ENCODE data around the gene NEDD1.
A peak's percentile ranks its signal among the peaks of the same experiment; 100 is the strongest.

NEDD1 gene

DNA sequence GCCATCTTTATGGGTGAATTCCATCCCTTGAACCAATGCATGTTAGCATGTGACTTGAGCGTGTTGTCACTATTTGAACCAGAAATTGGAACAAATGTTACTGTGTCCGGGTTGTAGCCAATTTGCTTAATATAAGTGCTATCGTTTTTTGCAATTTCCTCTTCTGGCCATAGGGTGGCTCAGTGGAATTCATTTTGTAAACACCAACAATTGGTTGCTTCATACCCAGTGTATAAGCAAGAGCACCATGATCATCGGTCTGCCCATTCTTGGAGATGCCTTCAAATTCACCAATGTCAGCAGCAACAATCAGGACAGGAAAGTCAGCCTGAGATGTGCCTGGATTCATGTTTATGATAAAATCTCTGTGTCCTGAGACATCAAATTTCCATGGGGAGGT, 5.0 kb upstream of the NEDD1 start:
- H3K9me3 ChIP-seq (ENCODE audit: insufficient read depth, low read depth, low read length) = no peaks in the 10 kb centered on the region
- H4K20me1 ChIP-seq (ENCODE audit: insufficient read depth, low read length, poor library complexity, severe bottlenecking) = no peaks in the 10 kb centered on the region
- no peaks in the 10 kb centered on the region for H3K27me3 ChIP-seq (ENCODE audit: insufficient read depth, low read length, poor library complexity, severe bottlenecking)
- H3K36me3 ChIP-seq (ENCODE audit: insufficient read depth, low read length) = no peaks in the 10 kb centered on the region
- no peak overlapping the region for H3K4me2 ChIP-seq (ENCODE audit: low read depth, low read length, poor library complexity, severe bottlenecking)
- H3K79me2 ChIP-seq (ENCODE audit: insufficient read depth, low read length) = 0 out of 2 replicates have a peak, but pooled peaks cover under 1% of the 10 kb centered on the region
- TF ChIP-seq, protein P1, sequence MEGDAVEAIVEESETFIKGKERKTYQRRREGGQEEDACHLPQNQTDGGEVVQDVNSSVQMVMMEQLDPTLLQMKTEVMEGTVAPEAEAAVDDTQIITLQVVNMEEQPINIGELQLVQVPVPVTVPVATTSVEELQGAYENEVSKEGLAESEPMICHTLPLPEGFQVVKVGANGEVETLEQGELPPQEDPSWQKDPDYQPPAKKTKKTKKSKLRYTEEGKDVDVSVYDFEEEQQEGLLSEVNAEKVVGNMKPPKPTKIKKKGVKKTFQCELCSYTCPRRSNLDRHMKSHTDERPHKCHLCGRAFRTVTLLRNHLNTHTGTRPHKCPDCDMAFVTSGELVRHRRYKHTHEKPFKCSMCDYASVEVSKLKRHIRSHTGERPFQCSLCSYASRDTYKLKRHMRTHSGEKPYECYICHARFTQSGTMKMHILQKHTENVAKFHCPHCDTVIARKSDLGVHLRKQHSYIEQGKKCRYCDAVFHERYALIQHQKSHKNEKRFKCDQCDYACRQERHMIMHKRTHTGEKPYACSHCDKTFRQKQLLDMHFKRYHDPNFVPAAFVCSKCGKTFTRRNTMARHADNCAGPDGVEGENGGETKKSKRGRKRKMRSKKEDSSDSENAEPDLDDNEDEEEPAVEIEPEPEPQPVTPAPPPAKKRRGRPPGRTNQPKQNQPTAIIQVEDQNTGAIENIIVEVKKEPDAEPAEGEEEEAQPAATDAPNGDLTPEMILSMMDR (conservative IDR thresholded peaks at IDR 0.05; ENCODE audit: low read length) = peak; percentile 55
- TF ChIP-seq EZH2phosphoT487 (IDR thresholded peaks at IDR 0.05; ENCODE audit: borderline replicate concordance) = no peak
- H3F3A ChIP-seq (ENCODE audit: low read depth) = no peaks in the 10 kb centered on the region; the same call in 1 of the 2 replicates
- H3K4me3 ChIP-seq (ENCODE audit: low read length, poor library complexity, severe bottlenecking) = no peak overlapping the region
- H2AFZ ChIP-seq (ENCODE audit: low read length) = 0 out of 2 replicates have a peak overlapping the region, but pooled peaks have one; percentile 32
- no peaks in the 10 kb centered on the region for H3K9me2 ChIP-seq (replicated peaks; ENCODE audit: low read depth, low read length)
- H3K9ac ChIP-seq (ENCODE audit: low read depth, low read length, poor library complexity, severe bottlenecking) = no peak overlapping the region
- peaks cover 5% of the 10 kb centered on the region for H3K4me1 ChIP-seq (ENCODE audit: insufficient read depth, low read length, poor library complexity, severe bottlenecking)

DNA sequence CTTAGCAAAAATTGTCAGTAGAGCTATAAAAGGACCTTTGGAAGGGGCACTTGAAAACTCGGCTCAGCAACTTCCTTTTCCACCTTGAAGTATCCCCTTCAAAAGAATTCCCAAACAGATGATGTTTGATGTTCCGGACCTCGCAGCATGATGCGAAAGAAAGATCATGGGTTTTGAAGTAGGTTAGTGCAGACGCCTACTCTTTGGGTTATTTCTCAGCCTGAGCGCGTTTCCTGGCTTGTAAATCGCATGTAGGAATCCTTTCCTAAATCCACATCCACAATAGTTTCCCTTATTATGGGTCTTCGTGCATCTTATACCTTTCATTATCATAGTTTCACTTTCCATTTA, 584 bp upstream of the NEDD1 start:
- Histone ChIP-seq H3F3A (ENCODE audit: low read depth) (no peaks in the 10 kb centered on the region; the same call in 1 of the 2 replicates), H2AFZ (ENCODE audit: low read length) (peak overlapping the region; percentile 99), H3K9me3 (ENCODE audit: insufficient read depth, low read depth, low read length) (no peaks in the 10 kb centered on the region), H3K27me3 (ENCODE audit: insufficient read depth, low read length, poor library complexity, severe bottlenecking) (no peaks in the 10 kb centered on the region), H3K4me3 (ENCODE audit: low read length, poor library complexity, severe bottlenecking) (peak overlapping the region; percentile 95), H3K4me1 (ENCODE audit: insufficient read depth, low read length, poor library complexity, severe bottlenecking) (peaks cover 41% of the 10 kb centered on the region), H3K9me2 (replicated peaks; ENCODE audit: low read depth, low read length) (no peaks in the 10 kb centered on the region), H3K79me2 (ENCODE audit: insufficient read depth, low read length) (peaks cover 43% of the 10 kb centered on the region), H4K20me1 (ENCODE audit: insufficient read depth, low read length, poor library complexity, severe bottlenecking) (peaks cover 26% of the 10 kb centered on the region), H3K36me3 (ENCODE audit: insufficient read depth, low read length) (no peaks in the 10 kb centered on the region), H3K9ac (ENCODE audit: low read depth, low read length, poor library complexity, severe bottlenecking) (peak overlapping the region; percentile 94), H3K4me2 (ENCODE audit: low read depth, low read length, poor library complexity, severe bottlenecking) (peak overlapping the region; percentile 74)
- no peak for TF ChIP-seq EZH2phosphoT487 (IDR thresholded peaks at IDR 0.05; ENCODE audit: borderline replicate concordance)
- TF ChIP-seq, protein P1 (conservative IDR thresholded peaks at IDR 0.05; ENCODE audit: low read length) = no peak

DNA sequence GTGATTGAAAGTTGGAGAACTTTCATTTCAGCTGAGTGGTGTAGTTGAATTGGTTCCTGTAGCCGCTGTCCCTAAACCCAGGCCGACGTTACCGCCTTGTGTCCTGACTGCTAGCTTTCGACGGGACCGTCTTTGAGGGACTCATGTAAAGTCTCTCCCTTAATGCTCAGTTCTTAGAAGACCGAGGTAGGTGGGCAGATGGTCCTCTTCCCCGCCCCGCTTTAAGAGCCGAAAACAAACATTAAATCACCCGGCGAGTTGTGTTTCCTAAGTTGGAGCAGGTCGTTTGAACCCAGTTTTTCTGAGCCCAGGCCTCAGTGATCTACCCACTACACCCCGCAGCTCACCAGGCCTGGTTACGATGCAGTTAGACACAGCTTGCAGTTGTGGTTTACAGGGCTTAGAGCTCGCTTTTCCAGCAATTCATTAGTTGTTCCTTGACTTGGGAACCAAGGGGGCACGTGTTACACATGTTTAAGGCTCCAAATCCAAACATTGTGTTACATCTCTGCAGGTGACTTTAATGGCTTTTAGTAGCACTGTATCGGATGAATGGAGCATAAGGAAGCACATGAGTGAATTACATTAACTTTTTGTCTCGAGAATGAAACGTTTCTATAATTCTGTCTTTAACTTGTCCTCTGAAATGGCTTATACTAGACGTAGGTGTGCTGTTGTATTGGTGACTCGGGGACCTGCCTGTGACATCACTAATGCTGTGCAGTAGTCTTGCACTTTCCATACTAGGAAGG, 790 bp downstream of the NEDD1 start:
- H3K36me3 ChIP-seq (ENCODE audit: insufficient read depth, low read length) = no peaks in the 10 kb centered on the region
- H3K4me1 ChIP-seq (ENCODE audit: insufficient read depth, low read length, poor library complexity, severe bottlenecking) = peaks cover 50% of the 10 kb centered on the region
- no peaks in the 10 kb centered on the region for H3K9me2 ChIP-seq (replicated peaks; ENCODE audit: low read depth, low read length)
- peak overlapping the region; percentile 99 for H2AFZ ChIP-seq (ENCODE audit: low read length)
- H3K9me3 ChIP-seq (ENCODE audit: insufficient read depth, low read depth, low read length) = no peaks in the 10 kb centered on the region
- peak overlapping the region; percentile 92 for H3K4me2 ChIP-seq (ENCODE audit: low read depth, low read length, poor library complexity, severe bottlenecking)
- H3K4me3 ChIP-seq (ENCODE audit: low read length, poor library complexity, severe bottlenecking) = peak overlapping the region; percentile 95
- no peaks in the 10 kb centered on the region; the same call in 1 of the 2 replicates for H3F3A ChIP-seq (ENCODE audit: low read depth)
- H3K79me2 ChIP-seq (ENCODE audit: insufficient read depth, low read length) = peaks cover 54% of the 10 kb centered on the region
- TF ChIP-seq, protein P1 (conservative IDR thresholded peaks at IDR 0.05; ENCODE audit: low read length) = no peak
- TF ChIP-seq EZH2phosphoT487 (IDR thresholded peaks at IDR 0.05; ENCODE audit: borderline replicate concordance) = no peak
- H4K20me1 ChIP-seq (ENCODE audit: insufficient read depth, low read length, poor library complexity, severe bottlenecking) = peaks cover 34% of the 10 kb centered on the region
- H3K9ac ChIP-seq (ENCODE audit: low read depth, low read length, poor library complexity, severe bottlenecking) = peak overlapping the region; percentile 94
- no peaks in the 10 kb centered on the region for H3K27me3 ChIP-seq (ENCODE audit: insufficient read depth, low read length, poor library complexity, severe bottlenecking)

Measured in Loucy (cell line).